Liver (tissue), 9 donors: ENCODE data around the gene DET1. TPM values are rescaled to one million over a fixed set of nuclear protein-coding genes. Genes with fewer than 3 reads are reported as not detected.

ENCODE experiments used
- DNase-seq: peaks from one replicate; pipeline ENCODE4 v3.0.0-alpha.2; 2017; ENCODE audit warnings: low spot score
- H3K27ac ChIP-seq, 2 donors: one replicate each; pipeline ENCODE4 v1.7.0; 2013; ENCODE audit warnings: inconsistent platforms in 2 of 2, low read length in 2 of 2, control low read depth in 1 of 2, low read depth in 1 of 2, mild to moderate bottlenecking in 1 of 2
- H3K27me3 ChIP-seq, 4 donors: one replicate each; pipeline versions ENCODE4 v1.6.1 to v1.7.0; 2013; ENCODE audit warnings: low read length in 3 of 4, inconsistent platforms in 1 of 4, mild to moderate bottlenecking in 1 of 4, moderate library complexity in 1 of 4; ENCODE audit not compliant: control insufficient read depth in 4 of 4, insufficient read depth in 4 of 4
- H3K36me3 ChIP-seq, 4 donors: one replicate each; pipeline versions ENCODE4 v1.6.1 to v1.7.0; 2013; ENCODE audit warnings: low read length in 3 of 4, mild to moderate bottlenecking in 3 of 4, low read depth in 1 of 4, moderate library complexity in 1 of 4; ENCODE audit not compliant: control insufficient read depth in 4 of 4, insufficient read depth in 3 of 4
- H3K4me1 ChIP-seq, 4 donors: one replicate each; pipeline versions ENCODE4 v1.6.1 to v1.7.0; 2013; ENCODE audit warnings: low read length in 3 of 4, mild to moderate bottlenecking in 3 of 4, moderate library complexity in 1 of 4; ENCODE audit not compliant: control insufficient read depth in 4 of 4, insufficient read depth in 4 of 4
- H3K4me3 ChIP-seq, 3 donors: one replicate each; pipeline versions ENCODE4 v1.6.1 to v1.7.0; 2013; ENCODE audit warnings: low read length in 3 of 3, control low read depth in 1 of 3, low read depth in 1 of 3, mild to moderate bottlenecking in 1 of 3
- H3K9ac ChIP-seq, 2 donors: one replicate each; pipeline ENCODE4 v1.7.0; 2013; ENCODE audit warnings: low read length in 2 of 2, mild to moderate bottlenecking in 2 of 2, moderate library complexity in 2 of 2, control low read depth in 1 of 2, low read depth in 1 of 2
- H3K9me3 ChIP-seq, 4 donors: one replicate each; pipeline versions ENCODE4 v1.6.1 to v1.7.0; 2013; ENCODE audit warnings: low read length in 3 of 4; ENCODE audit not compliant: control insufficient read depth in 4 of 4
- ATF3 ChIP-seq: IDR thresholded peaks from 2 replicates; pipeline ENCODE4 v1.6.1; 2016; ENCODE audit warnings: antibody characterized with exemption
- CTCF ChIP-seq: fragments of 150-350 bp; IDR thresholded peaks from 2 replicates; pipeline ENCODE4 v1.5.1; 2017; ENCODE audit warnings: improper control_type of control experiment, low read depth, low read length; ENCODE audit not compliant: missing input control
- EGR1 ChIP-seq, 2 donors: IDR thresholded peaks; 2 replicates each; pipeline ENCODE4 v1.6.1; 2016 to 2018; ENCODE audit warnings: antibody characterized with exemption in 2 of 2, low read depth in 2 of 2
- FOXA1 ChIP-seq: IDR thresholded peaks from 2 replicates; pipeline ENCODE4 v1.6.1; 2016; ENCODE audit warnings: antibody characterized with exemption
- FOXA2 ChIP-seq: IDR thresholded peaks from 2 replicates; pipeline ENCODE4 v1.6.1; 2016; ENCODE audit warnings: antibody characterized with exemption
- GABPA ChIP-seq, 2 donors: IDR thresholded peaks in 1 of 2; conservative IDR thresholded peaks in 1 of 2; 2 replicates each; pipeline ENCODE4 v1.6.1; 2016; ENCODE audit warnings: antibody characterized with exemption in 2 of 2, mild to moderate bottlenecking in 1 of 2, moderate library complexity in 1 of 2
- HNF4A ChIP-seq, 2 donors: conservative IDR thresholded peaks; 2 replicates each; pipeline ENCODE4 v1.6.1; 2016; ENCODE audit warnings: antibody characterized with exemption in 2 of 2, mild to moderate bottlenecking in 2 of 2
- HNF4G ChIP-seq: IDR thresholded peaks from 2 replicates; pipeline ENCODE4 v1.6.1; 2016; ENCODE audit warnings: antibody characterized with exemption
- JUND ChIP-seq, 2 donors: IDR thresholded peaks; 2 replicates each; pipeline ENCODE4 v1.6.1; 2016; ENCODE audit warnings: antibody characterized with exemption in 2 of 2
- MAX ChIP-seq: IDR thresholded peaks from 2 replicates; pipeline ENCODE4 v1.6.1; 2016; ENCODE audit warnings: antibody characterized with exemption
- REST ChIP-seq: IDR thresholded peaks from 2 replicates; pipeline ENCODE4 v1.6.1; 2016; ENCODE audit warnings: antibody characterized with exemption, mild to moderate bottlenecking
- RXRA ChIP-seq, 2 donors: IDR thresholded peaks; 2 replicates each; pipeline ENCODE4 v1.6.1; 2017 to 2018; ENCODE audit warnings: antibody characterized with exemption in 2 of 2, mild to moderate bottlenecking in 1 of 2
- SP1 ChIP-seq: IDR thresholded peaks from 2 replicates; pipeline ENCODE4 v1.6.1; 2018; ENCODE audit warnings: antibody characterized with exemption, mild to moderate bottlenecking
- TAF1 ChIP-seq: conservative IDR thresholded peaks from 2 replicates; pipeline ENCODE4 v1.6.1; 2016; ENCODE audit warnings: antibody characterized with exemption, mild to moderate bottlenecking
- YY1 ChIP-seq: IDR thresholded peaks from 2 replicates; pipeline ENCODE4 v1.6.1; 2016; ENCODE audit warnings: antibody characterized with exemption, mild to moderate bottlenecking
- ZBTB33 ChIP-seq: IDR thresholded peaks from 2 replicates; pipeline ENCODE4 v1.6.1; 2016; ENCODE audit warnings: antibody characterized with exemption
- WGBS: extraction: QIAGEN DNeasy Blood & Tissue Kit; methylation state at CpG from one replicate; pipeline ENCODE4 v1.1.7; 2013; 5-methylcytosine and 5-hydroxymethylcytosine counted together
- polyA plus RNA-seq, 2 donors: library from polyadenylated mRNA; stranded (reverse) in 1 of 2; unstranded in 1 of 2; fragments of 200-250 nt in 1 of 2; fragments of >200 nt in 1 of 2; fragmentation: Nextera tagmentation in 1 of 2; extraction: Ambion mirVana in 1 of 2; gene quantifications; one replicate each; pipeline versions ENCODE4 v1.2.1 to v1.2.3, GENCODE V29; 2013 to 2015
- total RNA-seq, 2 donors: library from RNA; depleted of rRNA; stranded (reverse); fragments of >200 nt; gene quantifications; one replicate each; pipeline ENCODE4 v1.2.3, GENCODE V29; 2014
- donor health status: healthy.
- donor health status: healthy.
- donor health status: healthy.
- donor health status: healthy.
- donor health status: healthy.

Gene DET1
- total and polyA plus RNA-seq, 4 donors, result 1.3 to 5.4 (median 2.4) TPM

GRCh38 chr15:88579322-88579721 lies 32.8 kb upstream of the DET1 start:
- DNase-seq, result no peak
- WGBS, result 85% methylated on average over 3 of the region's 3 CpGs
- no peaks in the 10 kb centered on the region for H3K4me1 ChIP-seq
- H3K9me3 ChIP-seq, result no peaks in the 10 kb centered on the region
- no peak overlapping the region for H3K4me3 ChIP-seq
- H3K36me3 ChIP-seq, result no peaks in the 10 kb centered on the region
- H3K27me3 ChIP-seq, result peaks cover 0 to 3% (median 0%) of the 10 kb centered on the region in 4 donors
- H3K9ac ChIP-seq, result no peak overlapping the region
- no peak for TF ChIP-seq EGR1 (IDR thresholded peaks at IDR 0.05; ENCODE audit: low read depth in 2 of 2)
- TF ChIP-seq REST, result no peak
- no peak for TF ChIP-seq SP1
- TF ChIP-seq CTCF, result no peak
- no peak for TF ChIP-seq ZBTB33
- no peak for TF ChIP-seq HNF4G
- no peak for TF ChIP-seq FOXA1
- TF ChIP-seq GABPA (IDR thresholded peaks at IDR 0.05 in 1 of 2, conservative IDR thresholded peaks at IDR 0.05 in 1 of 2), result no peak
- TF ChIP-seq ATF3, result no peak
- no peak for TF ChIP-seq YY1
- no peak for TF ChIP-seq HNF4A (conservative IDR thresholded peaks at IDR 0.05)
- no peak for TF ChIP-seq TAF1
- no peak overlapping the region for H3K27ac ChIP-seq

- Histone ChIP-seq H3K4me1 (no peaks in the 10 kb centered on the region), H3K27me3 (peaks cover 0 to 7% (median 0%) of the 10 kb centered on the region in 4 donors), H3K27ac (no peak overlapping the region), H3K4me3 (no peak overlapping the region), H3K36me3 (no peaks in the 10 kb centered on the region), H3K9ac (no peak overlapping the region), H3K9me3 (no peaks in the 10 kb centered on the region)
- no peak for DNase-seq
- 45% methylated on average over 7 of the region's 7 CpGs for WGBS
- no peak for TF ChIP-seq EGR1 (IDR thresholded peaks at IDR 0.05; ENCODE audit: low read depth in 2 of 2)
- no peak for TF ChIP-seq REST
- TF ChIP-seq JUND (IDR thresholded peaks at IDR 0.05), result no peak
- TF ChIP-seq RXRA (IDR thresholded peaks at IDR 0.05), result no peak
- no peak for TF ChIP-seq HNF4A (conservative IDR thresholded peaks at IDR 0.05)
- TF ChIP-seq FOXA2, result no peak
- no peak for TF ChIP-seq FOXA1
- TF ChIP-seq CTCF, result no peak
- no peak for TF ChIP-seq MAX
- TF ChIP-seq YY1, result no peak
- no peak for TF ChIP-seq HNF4G
These were observed 28.2 kb upstream of the DET1 start for GRCh38 chr15:88574655-88575054.
